ENCODE data around the gene ATP9B.
"Not testable (repeated sequence)": the region's sequence is repeated elsewhere in the genome, so short reads cannot be mapped to it uniquely, and the experiment has no call there.

The ATP9B gene

GRCh38 chr18:79071503-79072210 lies 2.5 kb downstream of the ATP9B start:
- DNase-seq, result no peak

- DNase-seq, result not testable (repeated sequence)
These were observed 3.5 kb downstream of the ATP9B start for GRCh38 chr18:79072655-79073054.

- no peak for DNase-seq
These were observed 8.0 kb downstream of the ATP9B start for GRCh38 chr18:79077181-79077580.

GRCh38 chr18:79078791-79079190 lies 9.6 kb downstream of the ATP9B start:
- not testable (repeated sequence) for DNase-seq

- DNase-seq, result no peak
These were observed 23.7 kb downstream of the ATP9B start for GRCh38 chr18:79092874-79093273.

- no peak for DNase-seq
These were observed 24.8 kb downstream of the ATP9B start for GRCh38 chr18:79093986-79094385.

- DNase-seq, result no peak
These were observed 26.0 kb downstream of the ATP9B start for GRCh38 chr18:79095216-79095615.

- no peak for DNase-seq
These were observed 31.8 kb downstream of the ATP9B start for GRCh38 chr18:79100944-79101343.

GRCh38 chr18:79102886-79103285 lies 33.7 kb downstream of the ATP9B start:
- no peak for DNase-seq

GRCh38 chr18:79104137-79104536 lies 34.9 kb downstream of the ATP9B start:
- no peak for DNase-seq

GRCh38 chr18:79105455-79105854 lies 36.3 kb downstream of the ATP9B start:
- DNase-seq, result no peak

GRCh38 chr18:79106084-79106483 lies 36.9 kb downstream of the ATP9B start:
- DNase-seq, result no peak

GRCh38 chr18:79107886-79108285 lies 38.7 kb downstream of the ATP9B start:
- DNase-seq, result no peak

- no peak for DNase-seq
These were observed 39.5 kb downstream of the ATP9B start for GRCh38 chr18:79108549-79109215.

- no peak for DNase-seq
These were observed 42.3 kb downstream of the ATP9B start for GRCh38 chr18:79111483-79111882.

- DNase-seq, result no peak
These were observed 48.2 kb downstream of the ATP9B start for GRCh38 chr18:79117385-79117784.

- no peak for DNase-seq
These were observed 48.6 kb downstream of the ATP9B start for GRCh38 chr18:79117788-79118187.

GRCh38 chr18:79118797-79119196 lies 49.6 kb downstream of the ATP9B start:
- no peak for DNase-seq

- no peak for DNase-seq
These were observed 52.7 kb downstream of the ATP9B start for GRCh38 chr18:79121746-79122474.

- DNase-seq, result no peak
These were observed 54.8 kb downstream of the ATP9B start for GRCh38 chr18:79123948-79124347.

- DNase-seq, result no peak
These were observed 59.9 kb downstream of the ATP9B start for GRCh38 chr18:79129120-79129519.

- no peak for DNase-seq
These were observed 64.5 kb downstream of the ATP9B start for GRCh38 chr18:79133724-79134123.

GRCh38 chr18:79135924-79136323 lies 66.7 kb downstream of the ATP9B start:
- DNase-seq, result no peak

- DNase-seq, result no peak
These were observed 67.5 kb downstream of the ATP9B start for GRCh38 chr18:79136742-79137141.

Data from COR-L47 (cell line).